SK-N-MC (cell line): ENCODE data around the gene RLN2.

Experiments used
- EZH2 ChIP-seq: fragments of 200-600 bp; sonication (generic); IDR thresholded peaks from one replicate; pipeline ENCODE4 v1.6.1; 2017; ENCODE audit warnings: antibody characterized with exemption
- POLR2AphosphoS5 ChIP-seq: IDR thresholded peaks from 2 replicates; pipeline ENCODE4 v1.6.1; 2012; ENCODE audit warnings: mild to moderate bottlenecking, low read depth, low read length, borderline replicate concordance

DNA sequence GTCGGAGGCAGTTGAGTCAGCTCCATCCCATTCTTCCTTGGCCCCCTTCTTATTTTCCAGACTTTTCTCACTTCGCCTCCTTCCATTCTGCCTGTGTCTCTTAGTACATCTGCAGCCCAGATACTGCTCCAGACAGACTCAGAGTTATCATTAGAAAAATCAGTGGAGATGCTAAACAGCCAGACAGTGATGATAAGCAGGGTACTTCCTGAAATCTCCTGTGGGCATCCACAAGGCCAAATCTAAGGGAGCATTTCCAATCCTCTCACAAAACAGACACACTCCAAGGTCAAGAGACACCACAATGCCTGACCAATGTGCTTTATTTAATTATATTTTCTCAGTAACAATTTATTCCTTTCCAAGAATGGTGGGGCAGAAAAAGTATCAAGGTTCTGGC is 49.7 kb upstream of the RLN2 start:
- no peak for TF ChIP-seq EZH2
- no peak for TF ChIP-seq POLR2AphosphoS5
